Subcutaneous preadipocyte (primary cell): Measurements from ENCODE around the gene IL10. TPM values are rescaled to one million over a fixed set of nuclear protein-coding genes. Genes with fewer than 3 reads are reported as not detected.

Experiments used
- small RNA-seq: library from RNA; depleted of rRNA; stranded (forward); fragments of <200 nt; gene quantifications from one replicate; pipeline ENCODE3, GENCODE V24; 2012
- total RNA-seq: library from RNA; depleted of rRNA; stranded (reverse); fragments of >200 nt; gene quantifications from 2 replicates; pipeline ENCODE4 v1.2.3, GENCODE V29; 2012

The IL10 gene
- not detected in 2 replicates for total RNA-seq

DNA sequence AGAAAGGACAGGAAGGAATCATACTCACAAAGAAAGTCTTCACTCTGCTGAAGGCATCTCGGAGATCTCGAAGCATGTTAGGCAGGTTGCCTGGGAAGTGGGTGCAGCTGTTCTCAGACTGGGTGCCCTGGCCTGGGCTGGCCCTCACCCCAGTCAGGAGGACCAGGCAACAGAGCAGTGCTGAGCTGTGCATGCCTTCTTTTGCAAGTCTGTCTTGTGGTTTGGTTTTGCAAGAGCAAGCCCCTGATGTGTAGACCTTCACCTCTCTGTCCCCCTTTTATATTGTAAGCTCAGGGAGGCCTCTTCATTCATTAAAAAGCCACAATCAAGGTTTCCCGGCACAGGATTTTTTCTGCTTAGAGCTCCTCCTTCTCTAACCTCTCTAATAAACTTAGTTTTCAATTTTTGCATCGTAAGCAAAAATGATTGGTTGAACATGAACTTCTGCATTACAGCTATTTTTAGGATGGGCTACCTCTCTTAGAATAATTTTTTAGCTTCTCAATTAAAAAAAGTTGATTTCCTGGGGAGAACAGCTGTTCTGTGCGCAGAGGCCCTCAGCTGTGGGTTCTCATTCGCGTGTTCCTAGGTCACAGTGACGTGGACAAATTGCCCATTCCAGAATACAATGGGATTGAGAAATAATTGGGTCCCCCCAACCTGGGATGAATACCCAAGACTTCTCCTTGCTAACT is at the start of gene IL10:
TSS of gene IL10 (minus strand) at position 252 of the 695 bp plus-strand sequence. CDS start at position 193, 59 bp downstream.

DNA sequence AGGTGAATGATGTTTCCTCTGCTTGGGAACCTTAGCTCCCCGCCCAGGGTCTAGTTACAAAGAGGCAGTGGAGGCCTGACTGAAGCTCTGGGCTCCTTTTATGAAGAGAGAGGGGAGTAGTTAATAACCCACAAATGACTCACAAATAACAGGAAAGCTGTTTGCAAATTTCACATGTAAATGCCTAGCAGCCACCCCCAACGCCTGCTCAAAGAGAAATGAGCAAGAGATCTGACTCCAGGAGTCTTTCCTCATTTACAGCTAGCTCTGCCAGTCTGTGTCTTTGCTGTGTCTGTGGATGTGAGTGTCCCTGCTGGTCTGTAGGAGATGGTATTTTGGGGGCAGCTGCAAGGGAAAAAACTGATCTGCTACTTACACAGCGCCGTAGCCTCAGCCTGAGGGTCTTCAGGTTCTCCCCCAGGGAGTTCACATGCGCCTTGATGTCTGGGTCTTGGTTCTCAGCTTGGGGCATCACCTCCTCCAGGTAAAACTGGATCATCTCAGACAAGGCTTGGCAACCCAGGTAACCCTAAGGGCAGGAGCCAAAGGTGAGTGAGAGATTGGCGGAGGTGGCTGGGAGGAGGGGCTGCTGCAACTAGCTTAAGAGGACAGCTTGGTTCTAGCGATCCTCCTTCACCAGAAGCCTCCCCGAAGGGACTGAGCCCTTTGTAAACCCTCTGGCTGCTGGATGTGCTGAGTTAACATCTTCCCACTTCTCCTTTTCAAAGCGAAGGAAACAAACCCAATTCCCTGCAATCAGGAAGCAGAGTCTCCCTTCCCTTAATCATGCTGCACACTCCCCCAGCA is 1.6 kb downstream of the IL10 start, which contains the start of gene IL19:
TSS of gene IL19 (plus strand) at position 243 of the 807 bp plus-strand sequence. CDS start 65,890 bp downstream, outside the sequence.

Small RNAs within 50 kb of the gene (small RNA-seq; reads per million reads assigned to genes)
- gene RF00019 = not detected

Other genes starting within 250 kb of the IL10 start
- gene EIF2D, start 160.0 kb downstream of the IL10 start, total RNA-seq = 51.4 and 59.6 TPM in 2 replicates
- gene DYRK3, start 137.0 kb downstream of the IL10 start, total RNA-seq = 26.5 and 30.5 TPM in 2 replicates
- gene MAPKAPK2, start 87.6 kb downstream of the IL10 start, total RNA-seq = 26.8 and 29.8 TPM in 2 replicates
- not detected in 2 replicates for gene IL19, start 1.7 kb downstream of the IL10 start, total RNA-seq
- gene IL20, start 93.1 kb upstream of the IL10 start, total RNA-seq = not detected in 2 replicates
- not detected in 2 replicates for gene IL24, start 124.9 kb upstream of the IL10 start, total RNA-seq
- not detected in 2 replicates for gene FCMR, start 149.4 kb upstream of the IL10 start, total RNA-seq
- gene PIGR, start 174.0 kb upstream of the IL10 start, total RNA-seq = not detected in 2 replicates
- not detected in 2 replicates for gene FCAMR, start 198.0 kb upstream of the IL10 start, total RNA-seq